Measurements from ENCODE around the gene ACVRL1. TPM values are rescaled to one million over a fixed set of nuclear protein-coding genes. Genes with fewer than 3 reads are reported as not detected.

The ACVRL1 gene
- total RNA-seq, 2 experiments from 2014 or later, result not detected

- Mint-ChIP-seq H3K27me3 (peaks cover 7% of the 10 kb centered on the region), H3K4me1 (peaks cover 8% of the 10 kb centered on the region), H3K4me3 (no peak overlapping the region), H3K36me3 (no peaks in the 10 kb centered on the region), H3K9me3 (no peaks in the 10 kb centered on the region), H3K27ac (no peak overlapping the region)
- no peak for DNase-seq
Observed at GRCh38 chr12:51926064-51926632, 18.8 kb downstream of the ACVRL1 start.

- H3K4me1 Mint-ChIP-seq, result peaks cover 8% of the 10 kb centered on the region
- H3K4me3 Mint-ChIP-seq, result no peak overlapping the region
- no peaks in the 10 kb centered on the region for H3K36me3 Mint-ChIP-seq
- peaks cover 7% of the 10 kb centered on the region for H3K27me3 Mint-ChIP-seq
- no peak overlapping the region for H3K27ac Mint-ChIP-seq
- H3K9me3 Mint-ChIP-seq, result no peaks in the 10 kb centered on the region
- DNase-seq, result peak; percentile 47
Observed at GRCh38 chr12:51926718-51927117, 19.4 kb downstream of the ACVRL1 start.

- Mint-ChIP-seq H3K4me1 (no peaks in the 10 kb centered on the region), H3K36me3 (no peaks in the 10 kb centered on the region), H3K9me3 (no peaks in the 10 kb centered on the region), H3K27ac (no peak overlapping the region), H3K4me3 (no peak overlapping the region), H3K27me3 (no peaks in the 10 kb centered on the region)
- no peak for DNase-seq
Observed at GRCh38 chr12:51932218-51933076, 25.1 kb downstream of the ACVRL1 start.

- no peaks in the 10 kb centered on the region for H3K36me3 Mint-ChIP-seq
Observed at GRCh38 chr12:51934080-51934479, 26.8 kb downstream of the ACVRL1 start.

GRCh38 chr12:51937926-51938325, 30.6 kb downstream of the ACVRL1 start:
- Mint-ChIP-seq H3K27me3 (no peaks in the 10 kb centered on the region), H3K9me3 (no peaks in the 10 kb centered on the region), H3K27ac (no peak overlapping the region), H3K4me1 (peaks cover 2% of the 10 kb centered on the region), H3K4me3 (no peak overlapping the region), H3K36me3 (no peaks in the 10 kb centered on the region)
- DNase-seq, result no peak

More at GRCh38 chr12:51934080-51934479, 26.8 kb downstream of the ACVRL1 start:
- Mint-ChIP-seq H3K9me3 (no peaks in the 10 kb centered on the region), H3K4me1 (no peaks in the 10 kb centered on the region), H3K27ac (no peak overlapping the region), H3K27me3 (no peaks in the 10 kb centered on the region), H3K4me3 (no peak overlapping the region)
- no peak for DNase-seq

GRCh38 chr12:51938726-51939125, 31.4 kb downstream of the ACVRL1 start:
- H3K27ac Mint-ChIP-seq, result no peak overlapping the region
- no peaks in the 10 kb centered on the region for H3K27me3 Mint-ChIP-seq
- no peak overlapping the region for H3K4me3 Mint-ChIP-seq
- peaks cover 2% of the 10 kb centered on the region for H3K4me1 Mint-ChIP-seq
- no peaks in the 10 kb centered on the region for H3K36me3 Mint-ChIP-seq
- no peaks in the 10 kb centered on the region for H3K9me3 Mint-ChIP-seq
- DNase-seq, result no peak

GRCh38 chr12:51941011-51941581, 33.8 kb downstream of the ACVRL1 start:
- no peak for DNase-seq
- no peak overlapping the region for H3K27ac Mint-ChIP-seq
- no peaks in the 10 kb centered on the region for H3K27me3 Mint-ChIP-seq
- H3K4me1 Mint-ChIP-seq, result peaks cover 2% of the 10 kb centered on the region
- no peaks in the 10 kb centered on the region for H3K36me3 Mint-ChIP-seq
- no peak overlapping the region for H3K4me3 Mint-ChIP-seq
- H3K9me3 Mint-ChIP-seq, result peaks cover 11% of the 10 kb centered on the region

GRCh38 chr12:51941604-51942003, 34.3 kb downstream of the ACVRL1 start:
- H3K27me3 Mint-ChIP-seq, result no peaks in the 10 kb centered on the region
- no peaks in the 10 kb centered on the region for H3K36me3 Mint-ChIP-seq
- peaks cover 2% of the 10 kb centered on the region for H3K4me1 Mint-ChIP-seq
- no peak overlapping the region for H3K4me3 Mint-ChIP-seq
- DNase-seq, result no peak
- no peak overlapping the region for H3K27ac Mint-ChIP-seq
- peaks cover 11% of the 10 kb centered on the region for H3K9me3 Mint-ChIP-seq

- H3K9me3 Mint-ChIP-seq, result peaks cover 11% of the 10 kb centered on the region
- no peak overlapping the region for H3K4me3 Mint-ChIP-seq
- H3K4me1 Mint-ChIP-seq, result peaks cover 2% of the 10 kb centered on the region
- no peak for DNase-seq
- H3K27me3 Mint-ChIP-seq, result no peaks in the 10 kb centered on the region
- H3K27ac Mint-ChIP-seq, result no peak overlapping the region
- H3K36me3 Mint-ChIP-seq, result no peaks in the 10 kb centered on the region
Observed at GRCh38 chr12:51942056-51942455, 34.8 kb downstream of the ACVRL1 start.

- Mint-ChIP-seq H3K36me3 (no peaks in the 10 kb centered on the region), H3K4me1 (peaks cover 2% of the 10 kb centered on the region), H3K27ac (no peak overlapping the region), H3K27me3 (no peaks in the 10 kb centered on the region), H3K4me3 (no peak overlapping the region), H3K9me3 (peaks cover 11% of the 10 kb centered on the region)
- no peak for DNase-seq
Observed at GRCh38 chr12:51942501-51943000, 35.2 kb downstream of the ACVRL1 start.

GRCh38 chr12:51943346-51943745, 36.0 kb downstream of the ACVRL1 start:
- H3K4me1 Mint-ChIP-seq, result peaks cover 2% of the 10 kb centered on the region
- H3K27me3 Mint-ChIP-seq, result no peaks in the 10 kb centered on the region
- no peak overlapping the region for H3K4me3 Mint-ChIP-seq
- peaks cover 11% of the 10 kb centered on the region for H3K9me3 Mint-ChIP-seq
- DNase-seq, result no peak
- H3K27ac Mint-ChIP-seq, result no peak overlapping the region
- no peaks in the 10 kb centered on the region for H3K36me3 Mint-ChIP-seq

- Mint-ChIP-seq H3K9me3 (peaks cover 11% of the 10 kb centered on the region), H3K4me3 (no peak overlapping the region), H3K4me1 (peaks cover 2% of the 10 kb centered on the region), H3K36me3 (no peaks in the 10 kb centered on the region), H3K27me3 (peaks cover 4% of the 10 kb centered on the region), H3K27ac (no peak overlapping the region)
- no peak for DNase-seq
Observed at GRCh38 chr12:51944608-51945233, 37.4 kb downstream of the ACVRL1 start.

- no peak for DNase-seq
- H3K36me3 Mint-ChIP-seq, result no peaks in the 10 kb centered on the region
Observed at GRCh38 chr12:51947246-51947996, 40.1 kb downstream of the ACVRL1 start.

GRCh38 chr12:51948066-51948465, 40.8 kb downstream of the ACVRL1 start:
- no peak overlapping the region for H3K4me3 Mint-ChIP-seq
- no peak overlapping the region for H3K27ac Mint-ChIP-seq
- peaks cover 11% of the 10 kb centered on the region for H3K9me3 Mint-ChIP-seq
- H3K4me1 Mint-ChIP-seq, result peaks cover 9% of the 10 kb centered on the region
- no peaks in the 10 kb centered on the region for H3K36me3 Mint-ChIP-seq
- DNase-seq, result no peak
- H3K27me3 Mint-ChIP-seq, result peaks cover 10% of the 10 kb centered on the region

More at GRCh38 chr12:51947246-51947996, 40.1 kb downstream of the ACVRL1 start:
- no peak overlapping the region for H3K4me3 Mint-ChIP-seq
- peaks cover 11% of the 10 kb centered on the region for H3K9me3 Mint-ChIP-seq
- H3K4me1 Mint-ChIP-seq, result peaks cover 2% of the 10 kb centered on the region
- no peak overlapping the region for H3K27ac Mint-ChIP-seq
- peaks cover 10% of the 10 kb centered on the region for H3K27me3 Mint-ChIP-seq
